SK-MEL-5 (cell line): ENCODE measurements around the gene HDAC4. TPM values are rescaled to one million over a fixed set of nuclear protein-coding genes. Genes with fewer than 3 reads are reported as not detected.

Experiments used
- DNase-seq: peaks from one replicate; pipeline ENCODE4 v3.0.0-alpha.2; 2016; ENCODE audit warnings: low read depth, low spot score
- in situ Hi-C: cut with HindIII; loops from 2 replicates; pipeline ENCODE4 v1.10.0; 2016; ENCODE audit warnings: low sequenced_read_pairs, high pct_unique_total_duplicates, low pct_unique_long_range_greater_than_20kb
- total RNA-seq: library from RNA; depleted of rRNA; stranded (reverse); fragments of >200 nt; shearing (Covaris generic); gene quantifications from 2 replicates; pipeline ENCODE4 v1.2.3, GENCODE V29; 2014

HDAC4 gene
- total RNA-seq, 1 experiment from 2014 or later = 14.1 TPM

DNA sequence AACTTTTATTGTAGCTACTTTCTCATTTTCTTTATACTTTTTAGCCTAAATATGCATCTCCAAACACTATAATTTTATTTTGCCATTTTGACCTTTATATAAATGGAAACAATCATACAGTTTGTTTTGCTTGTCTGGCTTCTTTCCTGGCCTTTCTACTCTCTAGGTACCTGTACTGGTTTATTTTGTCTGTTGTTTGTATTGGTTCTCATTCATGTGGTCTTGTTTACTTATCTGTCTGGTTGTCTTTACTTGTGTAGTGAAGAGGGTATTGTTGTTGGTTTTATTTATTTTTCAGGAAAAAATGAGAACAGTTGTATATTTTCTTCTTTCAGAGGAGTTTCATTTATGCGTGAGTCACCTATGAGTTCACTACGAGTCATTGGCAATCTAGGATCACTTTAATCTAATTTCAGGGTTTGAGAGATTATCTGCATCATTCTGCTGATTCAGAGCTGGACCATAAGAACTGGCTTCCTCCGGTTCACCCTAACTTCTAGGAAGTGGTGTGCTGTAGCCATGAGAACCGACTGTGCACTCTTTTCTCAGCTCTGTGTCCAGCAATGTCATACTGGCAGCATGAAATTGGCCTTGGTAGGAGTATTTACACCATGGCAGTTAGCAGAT, 33.1 kb upstream of the HDAC4 start:
- in situ Hi-C loops = no loop called here

DNA sequence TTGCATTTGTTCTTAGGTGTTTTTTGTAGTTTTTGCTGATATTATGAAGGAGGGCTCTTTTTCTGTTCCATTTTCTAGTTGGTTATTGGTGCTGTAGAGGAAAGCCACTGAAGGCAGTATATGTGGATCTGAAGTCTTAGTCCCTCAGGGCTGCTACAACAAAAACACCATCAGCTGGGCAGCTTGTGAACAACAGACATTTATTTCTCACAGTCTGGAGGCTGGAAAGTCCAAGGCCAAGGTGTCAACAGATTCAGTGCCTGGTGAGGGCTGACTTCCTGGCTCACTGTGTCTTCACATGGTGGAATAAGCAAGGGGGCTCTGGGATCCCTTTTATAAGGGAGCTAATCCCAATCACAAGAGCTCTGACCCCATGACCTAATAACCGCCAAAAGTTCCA, 31.4 kb upstream of the HDAC4 start:
- no peak for DNase-seq
- in situ Hi-C loops = no loop called here

More for the DNA sequence above, 33.1 kb upstream of the HDAC4 start:
- DNase-seq = no peak

DNA sequence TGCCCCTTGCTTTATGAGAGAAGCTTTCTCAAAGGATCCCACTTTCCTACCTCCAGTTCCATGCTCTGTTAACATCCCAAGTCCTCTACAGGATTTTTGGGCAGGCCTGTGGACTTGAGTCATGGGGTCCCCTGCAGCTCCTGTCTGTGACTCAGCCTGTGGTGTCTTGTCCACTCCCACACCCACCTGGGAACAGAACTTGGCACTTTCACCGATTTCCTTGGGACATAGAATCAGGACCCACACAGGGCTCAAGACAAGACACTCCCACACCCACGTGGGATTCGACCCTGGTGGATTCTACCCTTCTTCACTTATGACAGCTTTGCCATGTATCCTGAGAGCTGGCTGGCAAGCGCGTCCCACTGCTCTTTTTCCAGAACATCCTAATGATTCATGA, 30.7 kb upstream of the HDAC4 start:
- DNase-seq = no peak
- in situ Hi-C loops = no loop called here

DNA sequence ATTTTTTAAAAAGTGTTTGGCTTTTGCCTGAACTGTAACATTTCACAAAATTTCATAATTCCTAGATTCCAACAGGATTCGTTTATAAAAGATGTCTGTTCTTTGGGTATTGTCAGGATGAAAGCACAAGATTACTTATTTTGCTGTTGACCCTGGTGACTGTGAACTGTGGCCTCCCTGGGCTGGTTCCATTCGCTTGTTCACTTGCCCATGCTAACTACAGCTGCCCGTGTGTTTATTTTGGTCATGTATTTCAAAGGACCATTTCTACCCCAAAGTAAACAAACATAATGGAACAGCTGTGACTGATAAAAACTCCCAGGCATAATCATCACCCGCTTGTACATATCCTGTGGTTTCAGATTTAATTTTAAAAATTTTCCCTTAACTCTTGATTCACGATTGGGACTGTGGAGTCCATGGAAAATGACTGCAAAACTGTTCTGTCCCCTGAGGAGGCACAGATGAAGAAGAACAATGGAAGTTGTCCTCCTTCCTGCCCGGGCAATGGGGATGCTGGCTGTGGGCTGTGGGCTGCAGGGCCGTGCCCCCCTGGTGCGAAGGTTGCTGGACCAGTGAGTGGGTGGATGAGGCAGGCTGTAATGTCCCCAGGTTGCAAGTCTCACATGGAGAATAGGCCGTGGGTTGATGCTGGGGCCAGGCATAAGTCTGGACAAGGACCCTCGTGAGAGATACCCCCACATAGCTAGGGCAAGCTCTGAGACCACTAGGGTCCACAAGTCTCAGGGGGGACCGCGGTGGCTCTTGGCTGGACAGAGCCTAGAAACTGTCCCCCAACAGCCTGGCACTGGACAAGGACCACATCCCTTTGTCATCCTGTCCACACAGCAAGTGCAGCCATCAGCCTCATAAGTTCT, 28.9 kb upstream of the HDAC4 start:
- no peak for DNase-seq
- in situ Hi-C loops = no loop called here

DNA sequence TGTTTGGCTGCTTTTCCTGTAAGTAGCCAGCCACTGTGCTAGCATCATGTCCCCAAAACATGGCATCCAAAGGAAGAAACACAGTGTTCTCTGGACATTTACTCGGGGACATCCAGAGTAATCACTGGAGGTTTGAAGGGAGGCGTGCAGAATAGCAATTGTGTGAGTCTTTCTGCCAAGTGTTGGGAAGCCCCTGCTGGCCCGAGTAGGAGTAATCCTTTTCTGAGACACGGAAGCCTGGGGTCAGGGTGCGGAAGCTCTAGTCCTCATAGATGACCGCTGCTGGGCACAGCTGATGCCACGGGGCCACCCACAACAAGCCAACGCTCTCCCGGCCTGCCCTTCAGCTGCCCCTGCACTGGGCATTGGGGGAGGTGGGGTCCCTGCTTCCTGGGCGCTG, 24.8 kb upstream of the HDAC4 start:
- no peak for DNase-seq
- in situ Hi-C loops = no loop called here

DNA sequence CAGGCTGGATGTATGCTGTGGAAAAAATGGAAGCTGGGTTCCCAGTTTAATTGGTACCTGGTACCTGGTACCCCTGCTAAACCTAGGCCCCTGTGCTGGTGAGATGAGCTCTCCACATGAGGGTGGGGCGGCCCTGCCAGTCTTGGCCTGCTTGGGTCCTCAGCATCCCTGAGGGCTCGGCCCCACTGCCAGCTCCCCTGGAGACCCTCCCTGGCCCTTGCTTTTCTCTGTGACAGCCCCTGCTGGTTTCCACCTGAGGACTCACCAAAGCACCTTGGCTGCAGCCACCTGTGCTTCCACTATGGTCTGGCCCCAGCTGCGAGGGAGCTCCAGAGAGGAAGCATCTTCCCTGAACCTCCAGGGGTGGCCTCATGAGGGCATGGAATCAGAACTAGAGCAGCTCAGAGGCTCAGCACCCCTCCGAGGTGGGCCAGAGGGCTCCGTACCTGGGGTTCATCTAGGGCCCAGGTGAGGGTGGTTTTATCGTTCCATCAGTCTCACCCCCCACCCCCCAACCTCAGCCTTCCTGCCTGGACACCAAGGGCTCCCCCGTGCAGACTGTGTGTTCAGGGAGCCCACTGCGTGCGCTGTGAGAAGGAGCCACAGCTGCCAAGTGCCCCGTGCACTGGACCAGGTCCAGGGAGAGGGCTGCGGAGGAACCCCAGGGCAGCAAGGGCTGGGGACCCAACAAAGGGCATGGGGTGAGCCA, 23.7 kb upstream of the HDAC4 start:
- in situ Hi-C loops = no loop called here
- no peak for DNase-seq

DNA sequence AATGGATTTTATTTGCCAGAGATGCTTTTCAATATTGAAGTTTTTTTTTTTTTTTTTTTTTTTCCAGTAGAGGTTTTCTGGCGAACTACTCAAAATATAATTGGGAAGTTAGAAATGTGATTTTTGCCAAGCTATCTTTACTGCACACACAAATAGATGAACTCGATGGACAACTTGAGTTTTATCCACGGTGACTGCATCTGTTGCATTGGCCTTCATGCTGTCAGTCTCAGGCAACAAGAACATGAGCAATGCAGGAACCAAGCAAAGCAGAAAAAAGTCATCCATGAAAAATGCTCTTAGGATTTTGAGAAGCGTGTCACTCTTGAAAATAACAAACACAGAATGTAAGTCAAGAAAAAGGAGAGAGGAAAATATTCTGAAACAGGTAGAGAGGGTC, 22.7 kb upstream of the HDAC4 start:
- in situ Hi-C loops = no loop called here

DNA sequence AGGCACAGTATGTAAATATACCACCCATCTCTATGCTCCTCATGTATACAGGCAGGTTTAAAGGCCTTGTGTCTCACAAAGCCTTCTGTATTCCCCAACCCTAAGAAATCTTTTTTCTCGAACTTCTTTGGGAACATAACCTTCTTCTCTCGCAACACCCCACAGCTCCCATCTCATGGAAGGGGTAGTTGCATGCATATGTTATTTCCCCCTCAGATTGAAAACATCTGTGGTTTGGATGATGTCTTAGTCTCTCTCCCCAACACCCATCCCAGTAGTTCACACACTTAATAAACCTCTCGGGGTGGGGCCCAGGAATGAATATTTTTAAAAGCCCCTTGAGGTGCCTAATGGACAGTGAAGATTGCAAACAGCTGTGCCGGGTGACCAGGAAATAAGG, 21.0 kb upstream of the HDAC4 start:
- no peak for DNase-seq
- in situ Hi-C loops = no loop called here

More for the DNA sequence above, 22.7 kb upstream of the HDAC4 start:
- DNase-seq = no peak

DNA sequence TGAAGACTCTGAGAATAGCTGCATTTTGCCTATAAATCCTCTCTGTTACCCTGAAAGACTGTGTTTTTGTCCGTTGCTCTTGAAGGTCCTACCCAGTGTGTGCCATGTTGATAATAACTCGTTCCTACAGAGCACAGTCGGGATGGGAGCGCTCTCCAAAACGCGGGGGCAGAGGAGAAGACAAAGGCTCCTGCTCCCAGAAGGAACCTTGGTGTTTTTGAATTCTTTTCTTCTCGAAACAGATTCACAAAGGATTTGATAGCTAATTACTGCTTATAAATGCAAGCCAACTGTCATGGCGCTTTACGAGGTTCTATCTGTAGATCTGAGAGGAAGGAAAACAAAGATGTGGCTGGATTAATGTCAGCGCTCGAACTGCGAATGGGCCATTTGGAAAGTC, 19.3 kb upstream of the HDAC4 start:
- no peak for DNase-seq
- in situ Hi-C loops = no loop called here

DNA sequence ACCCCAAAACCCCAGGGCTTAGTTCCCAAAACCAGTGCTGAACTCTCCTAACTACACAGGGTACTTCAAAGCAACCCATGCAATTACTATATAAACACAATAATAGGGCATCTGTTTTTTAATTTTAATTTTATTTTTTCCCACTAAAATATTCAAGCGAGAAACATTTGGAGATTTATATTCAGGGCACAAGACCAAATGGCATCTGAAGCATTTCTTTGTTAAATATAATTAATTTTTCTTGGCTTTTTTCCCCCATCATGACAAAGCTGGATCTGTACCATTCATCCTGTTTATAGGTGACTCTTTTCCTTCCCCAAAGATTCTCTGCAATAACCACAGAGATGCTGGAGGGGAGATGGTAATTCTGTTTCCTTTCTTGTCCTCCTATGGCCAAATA, 18.1 kb upstream of the HDAC4 start:
- no peak for DNase-seq
- in situ Hi-C loops = no loop called here

DNA sequence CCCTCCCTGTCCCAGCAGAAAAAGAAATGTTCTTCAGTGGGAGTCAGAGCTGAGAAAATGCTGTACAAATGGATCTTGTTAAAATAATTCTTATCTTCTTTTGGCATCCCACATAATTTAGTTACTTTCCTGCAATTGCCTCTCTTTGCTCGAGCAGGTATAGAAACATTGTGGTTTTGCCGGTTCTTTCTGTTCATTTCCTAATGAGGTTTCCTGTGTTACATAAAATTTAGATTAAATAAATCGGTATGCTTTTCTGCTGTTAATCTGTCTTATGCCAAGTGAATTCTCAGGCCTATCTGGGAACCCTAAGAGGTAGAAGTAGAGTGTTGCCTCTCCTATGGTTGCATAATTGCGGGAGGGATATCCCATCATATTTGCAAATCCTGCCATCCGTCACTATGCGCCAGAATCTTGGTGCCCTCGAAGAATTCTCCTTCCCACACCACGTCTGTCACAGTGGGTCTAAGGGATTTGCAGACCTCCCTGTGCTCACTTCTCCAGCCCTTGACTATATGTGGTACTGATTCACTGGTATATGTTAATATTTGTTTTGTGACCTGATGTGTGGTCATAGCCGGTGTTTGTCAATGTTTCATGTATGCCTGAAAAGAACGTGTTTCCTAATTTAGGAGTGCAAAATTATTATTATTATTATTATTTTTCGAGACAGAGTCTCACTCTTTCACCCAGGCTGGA, 12.2 kb upstream of the HDAC4 start:
- in situ Hi-C loops = no loop called here
- DNase-seq = no peak

DNA sequence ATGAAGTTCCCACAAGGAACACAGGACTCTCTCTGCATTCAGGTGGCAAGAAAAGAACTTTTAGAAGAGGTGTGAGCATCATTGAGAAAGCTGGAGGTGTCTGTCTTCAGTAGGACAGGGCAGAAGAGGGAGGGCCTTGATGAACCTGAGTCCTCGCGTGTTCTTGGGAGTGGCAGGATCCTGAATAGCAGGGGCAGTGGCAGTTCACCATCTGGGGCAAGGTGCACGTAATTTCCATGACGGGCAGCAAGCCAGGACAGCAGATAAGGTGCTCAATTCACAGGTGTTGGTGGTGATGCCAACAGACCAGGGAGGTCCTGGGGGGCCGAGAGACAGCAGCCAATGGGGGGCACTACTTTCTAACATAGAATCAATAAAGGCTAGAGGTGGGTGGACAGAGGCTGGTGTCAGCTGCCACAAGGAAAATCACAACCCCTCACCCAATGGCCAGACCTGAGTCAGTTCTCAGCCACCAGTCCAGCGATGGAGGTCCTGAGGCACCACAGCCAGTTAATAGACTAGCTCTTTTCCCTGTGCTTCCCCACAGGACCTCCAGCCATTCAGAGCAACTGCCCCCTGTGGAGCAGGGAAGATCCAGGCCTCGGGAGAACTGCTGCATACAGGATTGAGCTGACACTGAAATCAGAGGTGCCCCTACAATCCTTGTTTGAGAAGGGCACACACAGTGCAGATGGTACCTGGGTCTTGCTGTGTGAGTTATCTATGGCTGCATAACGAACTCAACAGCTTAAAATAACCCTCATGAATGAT, 10.9 kb upstream of the HDAC4 start:
- no peak for DNase-seq
- in situ Hi-C loops = no loop called here

DNA sequence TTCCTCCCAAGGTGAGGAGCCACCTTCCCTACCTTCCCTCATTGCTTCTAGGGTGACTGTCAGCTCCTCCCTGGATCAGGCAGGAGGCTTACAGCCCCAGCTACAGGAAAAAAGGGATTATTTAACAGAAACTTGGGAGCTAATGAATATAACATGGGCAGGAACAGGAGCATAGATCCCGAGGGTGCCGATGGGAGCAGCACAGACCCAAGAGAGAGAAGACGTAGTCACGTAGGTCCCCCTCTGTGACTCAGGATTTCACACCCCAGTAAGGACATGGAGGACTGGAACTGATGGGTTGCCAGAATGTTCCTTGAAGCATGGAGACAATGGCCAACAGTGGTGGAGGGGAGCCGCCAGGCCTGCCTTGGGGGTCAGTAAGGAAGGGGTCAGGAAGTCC, 10.3 kb upstream of the HDAC4 start:
- DNase-seq = no peak
- in situ Hi-C loops = no loop called here

DNA sequence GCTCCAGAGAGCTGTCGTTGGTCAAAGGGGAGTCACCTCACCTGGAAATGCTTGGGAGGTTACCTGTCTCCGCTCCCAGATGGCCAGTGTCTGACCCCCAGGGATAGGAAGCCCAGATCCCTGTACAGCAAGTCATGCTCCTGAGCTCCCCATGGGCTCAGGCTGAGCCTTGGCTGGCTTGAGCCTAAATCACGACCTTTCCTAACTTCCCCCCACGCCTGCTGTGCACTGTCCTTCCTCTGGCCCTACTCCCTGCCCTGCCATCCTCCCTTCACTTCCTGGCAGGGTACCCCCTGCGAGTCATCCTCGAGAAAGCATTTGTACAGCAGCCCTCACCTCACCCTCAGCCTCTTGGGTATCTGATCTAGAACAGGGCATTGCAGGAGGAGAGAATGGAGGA, 9.2 kb upstream of the HDAC4 start:
- DNase-seq = no peak
- in situ Hi-C loops = no loop called here

DNA sequence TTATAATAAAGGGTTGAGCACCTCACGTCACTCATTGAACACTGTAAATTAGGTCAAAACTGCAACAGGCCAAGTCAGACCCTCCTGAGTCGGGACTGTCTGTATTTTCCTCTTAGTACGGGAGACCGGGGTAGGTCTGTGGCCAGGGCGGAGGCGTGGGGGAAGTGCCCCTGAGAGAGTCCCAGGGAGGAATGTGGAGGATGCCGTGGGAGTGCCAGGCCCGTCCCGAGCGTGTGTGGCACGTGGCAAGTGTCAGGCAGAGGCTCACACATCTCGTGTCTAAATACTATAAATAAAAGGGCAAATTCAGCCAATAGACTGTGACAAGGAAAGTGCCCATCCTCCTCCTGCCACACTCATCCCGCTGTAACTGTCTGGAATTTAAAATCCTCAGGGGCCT, 6.3 kb upstream of the HDAC4 start:
- no peak for DNase-seq
- in situ Hi-C loops = no loop called here

DNA sequence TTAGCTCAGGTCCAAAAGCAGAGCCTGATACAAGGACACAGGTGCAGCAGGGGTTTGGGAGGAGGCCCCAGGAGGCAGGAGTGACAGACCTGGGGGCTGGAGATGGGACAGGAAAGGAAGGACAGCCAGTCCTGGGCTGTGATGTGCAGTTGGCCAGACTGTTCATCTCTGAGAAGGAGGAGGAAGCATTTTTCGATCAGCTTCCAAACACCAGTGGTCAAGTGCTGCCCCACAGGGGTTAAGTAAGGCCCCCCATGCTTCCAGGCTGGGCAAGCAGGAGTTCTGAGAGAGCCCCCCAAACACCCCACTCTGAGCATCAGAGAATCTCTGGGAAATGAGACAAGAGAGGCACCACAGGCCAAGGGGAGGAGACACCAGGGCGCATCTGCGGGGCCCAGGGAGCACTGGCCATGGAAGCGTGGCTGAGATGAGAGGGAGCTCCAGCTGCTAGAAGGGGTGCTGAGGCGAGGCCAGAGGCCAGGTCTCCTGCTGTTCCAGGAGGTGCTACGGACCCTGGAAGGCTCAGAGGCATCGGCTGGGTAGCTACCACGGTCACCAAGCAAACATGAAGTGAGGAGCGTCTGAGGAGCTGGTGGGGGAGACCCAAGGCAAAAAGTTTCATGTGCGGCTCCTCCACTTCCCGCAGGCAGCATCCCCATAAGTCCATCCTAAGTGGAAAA, 5.6 kb upstream of the HDAC4 start:
- no peak for DNase-seq
- in situ Hi-C loops = no loop called here

DNA sequence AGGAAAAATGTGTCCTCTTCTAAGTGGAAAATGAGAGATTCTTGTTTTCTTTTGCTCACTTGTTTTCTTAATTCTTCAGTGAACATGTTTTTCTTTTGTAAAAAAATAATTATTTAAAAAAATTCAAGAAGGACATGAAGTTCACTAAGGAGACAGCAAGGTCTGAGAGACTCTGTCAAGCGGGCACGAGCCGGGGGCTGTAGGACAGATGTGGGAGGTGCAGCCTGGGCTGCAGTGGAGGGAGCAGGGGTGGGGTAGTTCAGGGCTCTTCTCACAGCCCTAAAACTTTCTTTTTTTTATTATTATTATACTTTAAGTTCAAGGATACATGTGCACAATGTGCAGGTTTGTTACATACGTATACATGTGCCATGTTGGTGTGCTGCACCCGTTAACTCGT, 4.3 kb upstream of the HDAC4 start:
- DNase-seq = no peak
- in situ Hi-C loops = no loop called here
